ENCODE measurements around the gene DCDC2C. TPM values are rescaled to one million over a fixed set of nuclear protein-coding genes. Genes with fewer than 3 reads are reported as not detected.

Gene DCDC2C
- total and polyA plus RNA-seq, 2 experiments from 2014 or later, result 0.45 TPM; not detected in 1

GRCh38 chr2:3754795-3755194 lies 51.4 kb downstream of the DCDC2C start:
- Histone ChIP-seq H3K27ac (ENCODE audit: low read depth) (no peak overlapping the region), H2AFZ (no peak overlapping the region), H3K4me3 (no peak overlapping the region), H3K27me3 (ENCODE audit: insufficient read depth) (no peaks in the 10 kb centered on the region), H3K79me2 (replicated peaks; ENCODE audit: insufficient read depth) (no peaks in the 10 kb centered on the region), H3K4me1 (ENCODE audit: insufficient read depth) (peaks cover 7% of the 10 kb centered on the region), H3K36me3 (ENCODE audit: insufficient read depth) (no peaks in the 10 kb centered on the region), H3F3A (replicated peaks; ENCODE audit: low read depth) (peaks cover 15% of the 10 kb centered on the region), H4K20me1 (replicated peaks; ENCODE audit: insufficient read depth) (no peaks in the 10 kb centered on the region), H3K4me2 (no peak overlapping the region), H3K9me2 (ENCODE audit: insufficient read depth) (peaks cover 7% of the 10 kb centered on the region; the same call in 1 of the 2 replicates)
- Mint-ChIP-seq H3K36me3 (ENCODE audit: low read depth) (peaks cover 3% of the 10 kb centered on the region), H3K4me3 (no peak overlapping the region), H3K27me3 (ENCODE audit: insufficient read depth, low read depth, poor library complexity) (peaks cover 3% of the 10 kb centered on the region), H3K9me3 (peaks cover 72% of the 10 kb centered on the region), H3K4me1 (peaks cover 9% of the 10 kb centered on the region; the same call in 2 of the 3 replicates), H3K27ac (no peak overlapping the region)
- ATAC-seq (no peak), DNase-seq (ENCODE audit: low spot score) (no peak)
- TF ChIP-seq EZH2 (IDR thresholded peaks at IDR 0.05; ENCODE audit: low read depth, unreplicated experiment), result no peak
- no peak for TF ChIP-seq JUNB (IDR thresholded peaks at IDR 0.05; ENCODE audit: unreplicated experiment)
- no peak for TF ChIP-seq CREB1 (CRISPR knock-in tag; IDR thresholded peaks at IDR 0.05; ENCODE audit: low read depth)
- TF ChIP-seq, protein P1, sequence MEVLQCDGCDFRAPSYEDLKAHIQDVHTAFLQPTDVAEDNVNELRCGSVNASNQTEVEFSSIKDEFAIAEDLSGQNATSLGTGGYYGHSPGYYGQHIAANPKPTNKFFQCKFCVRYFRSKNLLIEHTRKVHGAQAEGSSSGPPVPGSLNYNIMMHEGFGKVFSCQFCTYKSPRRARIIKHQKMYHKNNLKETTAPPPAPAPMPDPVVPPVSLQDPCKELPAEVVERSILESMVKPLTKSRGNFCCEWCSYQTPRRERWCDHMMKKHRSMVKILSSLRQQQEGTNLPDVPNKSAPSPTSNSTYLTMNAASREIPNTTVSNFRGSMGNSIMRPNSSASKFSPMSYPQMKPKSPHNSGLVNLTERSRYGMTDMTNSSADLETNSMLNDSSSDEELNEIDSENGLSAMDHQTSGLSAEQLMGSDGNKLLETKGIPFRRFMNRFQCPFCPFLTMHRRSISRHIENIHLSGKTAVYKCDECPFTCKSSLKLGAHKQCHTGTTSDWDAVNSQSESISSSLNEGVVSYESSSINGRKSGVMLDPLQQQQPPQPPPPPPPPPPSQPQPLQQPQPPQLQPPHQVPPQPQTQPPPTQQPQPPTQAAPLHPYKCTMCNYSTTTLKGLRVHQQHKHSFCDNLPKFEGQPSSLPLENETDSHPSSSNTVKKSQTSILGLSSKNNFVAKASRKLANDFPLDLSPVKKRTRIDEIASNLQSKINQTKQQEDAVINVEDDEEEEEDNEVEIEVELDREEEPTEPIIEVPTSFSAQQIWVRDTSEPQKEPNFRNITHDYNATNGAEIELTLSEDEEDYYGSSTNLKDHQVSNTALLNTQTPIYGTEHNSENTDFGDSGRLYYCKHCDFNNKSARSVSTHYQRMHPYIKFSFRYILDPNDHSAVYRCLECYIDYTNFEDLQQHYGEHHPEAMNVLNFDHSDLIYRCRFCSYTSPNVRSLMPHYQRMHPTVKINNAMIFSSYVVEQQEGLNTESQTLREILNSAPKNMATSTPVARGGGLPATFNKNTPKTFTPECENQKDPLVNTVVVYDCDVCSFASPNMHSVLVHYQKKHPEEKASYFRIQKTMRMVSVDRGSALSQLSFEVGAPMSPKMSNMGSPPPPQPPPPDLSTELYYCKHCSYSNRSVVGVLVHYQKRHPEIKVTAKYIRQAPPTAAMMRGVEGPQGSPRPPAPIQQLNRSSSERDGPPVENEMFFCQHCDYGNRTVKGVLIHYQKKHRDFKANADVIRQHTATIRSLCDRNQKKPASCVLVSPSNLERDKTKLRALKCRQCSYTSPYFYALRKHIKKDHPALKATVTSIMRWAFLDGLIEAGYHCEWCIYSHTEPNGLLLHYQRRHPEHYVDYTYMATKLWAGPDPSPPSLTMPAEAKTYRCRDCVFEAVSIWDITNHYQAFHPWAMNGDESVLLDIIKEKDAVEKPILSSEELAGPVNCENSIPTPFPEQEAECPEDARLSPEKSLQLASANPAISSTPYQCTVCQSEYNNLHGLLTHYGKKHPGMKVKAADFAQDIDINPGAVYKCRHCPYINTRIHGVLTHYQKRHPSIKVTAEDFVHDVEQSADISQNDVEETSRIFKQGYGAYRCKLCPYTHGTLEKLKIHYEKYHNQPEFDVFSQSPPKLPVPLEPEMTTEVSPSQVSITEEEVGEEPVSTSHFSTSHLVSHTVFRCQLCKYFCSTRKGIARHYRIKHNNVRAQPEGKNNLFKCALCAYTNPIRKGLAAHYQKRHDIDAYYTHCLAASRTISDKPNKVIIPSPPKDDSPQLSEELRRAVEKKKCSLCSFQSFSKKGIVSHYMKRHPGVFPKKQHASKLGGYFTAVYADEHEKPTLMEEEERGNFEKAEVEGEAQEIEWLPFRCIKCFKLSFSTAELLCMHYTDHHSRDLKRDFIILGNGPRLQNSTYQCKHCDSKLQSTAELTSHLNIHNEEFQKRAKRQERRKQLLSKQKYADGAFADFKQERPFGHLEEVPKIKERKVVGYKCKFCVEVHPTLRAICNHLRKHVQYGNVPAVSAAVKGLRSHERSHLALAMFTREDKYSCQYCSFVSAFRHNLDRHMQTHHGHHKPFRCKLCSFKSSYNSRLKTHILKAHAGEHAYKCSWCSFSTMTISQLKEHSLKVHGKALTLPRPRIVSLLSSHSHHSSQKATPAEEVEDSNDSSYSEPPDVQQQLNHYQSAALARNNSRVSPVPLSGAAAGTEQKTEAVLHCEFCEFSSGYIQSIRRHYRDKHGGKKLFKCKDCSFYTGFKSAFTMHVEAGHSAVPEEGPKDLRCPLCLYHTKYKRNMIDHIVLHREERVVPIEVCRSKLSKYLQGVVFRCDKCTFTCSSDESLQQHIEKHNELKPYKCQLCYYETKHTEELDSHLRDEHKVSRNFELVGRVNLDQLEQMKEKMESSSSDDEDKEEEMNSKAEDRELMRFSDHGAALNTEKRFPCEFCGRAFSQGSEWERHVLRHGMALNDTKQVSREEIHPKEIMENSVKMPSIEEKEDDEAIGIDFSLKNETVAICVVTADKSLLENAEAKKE (CRISPR knock-in tag; IDR thresholded peaks at IDR 0.05), result no peak
- no peak for TF ChIP-seq STAT1 (IDR thresholded peaks at IDR 0.05; ENCODE audit: unreplicated experiment)
- no peak for TF ChIP-seq REST (IDR thresholded peaks at IDR 0.05; ENCODE audit: unreplicated experiment)
- no peak for TF ChIP-seq POLR2AphosphoS5 (IDR thresholded peaks at IDR 0.05; ENCODE audit: low read depth)
- no peak for TF ChIP-seq ZNF114 (CRISPR knock-in tag; IDR thresholded peaks at IDR 0.05)
- no peak for TF ChIP-seq NANOG (IDR thresholded peaks at IDR 0.05; ENCODE audit: borderline replicate concordance)
- no peak for TF ChIP-seq ZNF331 (CRISPR knock-in tag; IDR thresholded peaks at IDR 0.05; ENCODE audit: low read depth)
- TF ChIP-seq, protein P2, sequence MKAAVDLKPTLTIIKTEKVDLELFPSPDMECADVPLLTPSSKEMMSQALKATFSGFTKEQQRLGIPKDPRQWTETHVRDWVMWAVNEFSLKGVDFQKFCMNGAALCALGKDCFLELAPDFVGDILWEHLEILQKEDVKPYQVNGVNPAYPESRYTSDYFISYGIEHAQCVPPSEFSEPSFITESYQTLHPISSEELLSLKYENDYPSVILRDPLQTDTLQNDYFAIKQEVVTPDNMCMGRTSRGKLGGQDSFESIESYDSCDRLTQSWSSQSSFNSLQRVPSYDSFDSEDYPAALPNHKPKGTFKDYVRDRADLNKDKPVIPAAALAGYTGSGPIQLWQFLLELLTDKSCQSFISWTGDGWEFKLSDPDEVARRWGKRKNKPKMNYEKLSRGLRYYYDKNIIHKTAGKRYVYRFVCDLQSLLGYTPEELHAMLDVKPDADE (IDR thresholded peaks at IDR 0.05), result no peak
- TF ChIP-seq CTCF (conservative IDR thresholded peaks at IDR 0.05; ENCODE audit: low read depth in 2 of 2), result no peak
- no peak for TF ChIP-seq EZH2phosphoT487 (IDR thresholded peaks at IDR 0.05; ENCODE audit: unreplicated experiment)

Measured in GM23338 (cell line).